ENCODE measurements around the gene CFAP61.

DNA sequence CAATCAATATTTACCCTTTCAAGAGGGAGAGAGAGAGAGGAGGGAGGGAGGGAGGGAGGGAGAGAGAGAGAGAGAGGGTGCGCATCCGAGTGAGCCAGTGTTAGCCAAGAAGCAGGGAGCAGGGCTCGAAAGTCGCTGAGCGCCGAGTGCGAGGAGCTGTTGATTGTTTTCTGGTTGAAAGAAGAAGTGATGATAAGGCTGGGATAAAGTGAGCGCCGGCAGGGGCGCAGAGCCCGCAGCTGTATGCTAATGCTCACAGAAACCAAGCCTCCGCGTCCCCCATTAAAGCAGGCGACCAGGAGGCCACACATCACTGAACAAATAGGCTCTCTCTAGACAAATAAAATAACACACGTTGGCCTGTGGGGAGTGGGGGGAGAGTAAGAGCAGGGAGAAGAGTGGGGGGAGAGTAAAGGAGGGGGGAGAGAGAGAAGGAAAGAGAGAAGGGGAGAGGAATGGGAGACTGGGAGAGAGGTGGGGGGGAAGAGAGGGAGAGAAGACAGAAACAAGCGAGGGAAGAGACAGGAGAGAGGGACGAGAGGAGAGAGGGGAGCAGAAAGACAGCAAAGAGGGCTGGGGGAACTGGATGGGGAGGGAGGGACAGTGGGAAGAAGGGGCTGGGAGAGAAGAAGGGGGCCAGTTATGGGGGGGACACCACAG lies 310.6 kb downstream of the CFAP61 start:
- no peak for TF ChIP-seq CTCF (IDR thresholded peaks at IDR 0.05)
- TF ChIP-seq TCF7L2 (IDR thresholded peaks at IDR 0.05; ENCODE audit: low read depth, low read length) = no peak
- TF ChIP-seq, protein P1, sequence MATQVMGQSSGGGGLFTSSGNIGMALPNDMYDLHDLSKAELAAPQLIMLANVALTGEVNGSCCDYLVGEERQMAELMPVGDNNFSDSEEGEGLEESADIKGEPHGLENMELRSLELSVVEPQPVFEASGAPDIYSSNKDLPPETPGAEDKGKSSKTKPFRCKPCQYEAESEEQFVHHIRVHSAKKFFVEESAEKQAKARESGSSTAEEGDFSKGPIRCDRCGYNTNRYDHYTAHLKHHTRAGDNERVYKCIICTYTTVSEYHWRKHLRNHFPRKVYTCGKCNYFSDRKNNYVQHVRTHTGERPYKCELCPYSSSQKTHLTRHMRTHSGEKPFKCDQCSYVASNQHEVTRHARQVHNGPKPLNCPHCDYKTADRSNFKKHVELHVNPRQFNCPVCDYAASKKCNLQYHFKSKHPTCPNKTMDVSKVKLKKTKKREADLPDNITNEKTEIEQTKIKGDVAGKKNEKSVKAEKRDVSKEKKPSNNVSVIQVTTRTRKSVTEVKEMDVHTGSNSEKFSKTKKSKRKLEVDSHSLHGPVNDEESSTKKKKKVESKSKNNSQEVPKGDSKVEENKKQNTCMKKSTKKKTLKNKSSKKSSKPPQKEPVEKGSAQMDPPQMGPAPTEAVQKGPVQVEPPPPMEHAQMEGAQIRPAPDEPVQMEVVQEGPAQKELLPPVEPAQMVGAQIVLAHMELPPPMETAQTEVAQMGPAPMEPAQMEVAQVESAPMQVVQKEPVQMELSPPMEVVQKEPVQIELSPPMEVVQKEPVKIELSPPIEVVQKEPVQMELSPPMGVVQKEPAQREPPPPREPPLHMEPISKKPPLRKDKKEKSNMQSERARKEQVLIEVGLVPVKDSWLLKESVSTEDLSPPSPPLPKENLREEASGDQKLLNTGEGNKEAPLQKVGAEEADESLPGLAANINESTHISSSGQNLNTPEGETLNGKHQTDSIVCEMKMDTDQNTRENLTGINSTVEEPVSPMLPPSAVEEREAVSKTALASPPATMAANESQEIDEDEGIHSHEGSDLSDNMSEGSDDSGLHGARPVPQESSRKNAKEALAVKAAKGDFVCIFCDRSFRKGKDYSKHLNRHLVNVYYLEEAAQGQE (IDR thresholded peaks at IDR 0.05; ENCODE audit: insufficient read depth in 1 of 2, low read depth in 2 of 2, low read length in 1 of 2) = no peak
